HepG2 (cell line): ENCODE measurements around the gene ATP13A3. TPM values are rescaled to one million over a fixed set of nuclear protein-coding genes. Genes with fewer than 3 reads are reported as not detected.

Experiments
- ATAC-seq: fragments of 200-7000 bp; cut with Tn5 transposase; 3 replicates; pipeline ENCODE4 v1.9.1; 2020; ENCODE audit warnings: mild to moderate bottlenecking, moderate library complexity
- BruUV-seq: library from RNA; stranded (reverse); fragments of 400-500 nt; replicated peaks from 2 replicates; lab custom pipeline; 2021; lab: Mats Ljungman, UMichigan
- CTCF ChIA-PET: fragments of 300-600 bp; formaldehyde crosslinking; extraction: SDS; loops from one replicate; lab custom pipeline; 2021; ENCODE audit warnings: low total read pairs, inconsistent platforms, low intra/inter-chr PET ratio; lab: Yijun Ruan, JAX
- POLR2A ChIA-PET: fragments of 350-600 bp; sonication (Branson Sonifier 250); formaldehyde crosslinking; loops from one replicate; lab custom pipeline; 2020; ENCODE audit warnings: antibody characterized with exemption, inconsistent platforms; lab: Yijun Ruan, JAX
- DNase-seq: peaks from one replicate; pipeline ENCODE4 v3.0.0-alpha.2; 2015; ENCODE audit warnings: low spot score
- FAIRE-seq: peaks from 3 replicates; lab custom pipeline; 2011; peaks lifted over from hg19 to GRCh38; lab: Jason Lieb, UNC
- H2AFZ ChIP-seq: one replicate; pipeline ENCODE4 v1.6.1; 2011; ENCODE audit warnings: low read length, inconsistent platforms
- H3K27ac ChIP-seq: fragments of 300-600 bp; 3 replicates; pipeline ENCODE4 v1.8.0; 2011; ENCODE audit warnings: mixed run types, mild to moderate bottlenecking, mixed read lengths, low read length, inconsistent platforms; ENCODE audit not compliant: insufficient read depth; ENCODE audit errors: extremely low read length
- H3K27me3 ChIP-seq, 2 experiments: fragments of 200-600 bp in 1 of 2; 2 replicates in 1 of 2; 3 replicates in 1 of 2; pipeline versions ENCODE4 v1.6.0 to v1.8.0; 2011; ENCODE audit warnings: low read length in 2 of 2, mild to moderate bottlenecking in 2 of 2, moderate library complexity in 2 of 2, inconsistent platforms in 1 of 2; ENCODE audit not compliant: insufficient read depth in 2 of 2, control insufficient read depth in 1 of 2
- H3K36me3 ChIP-seq, 2 experiments: fragments of 200-600 bp in 1 of 2; replicated peaks in 1 of 2; 2 replicates in 1 of 2; 3 replicates in 1 of 2; pipeline versions ENCODE4 v1.5.1 to v1.8.0; 2011; ENCODE audit warnings: low read length in 2 of 2, inconsistent platforms in 1 of 2; ENCODE audit not compliant: insufficient read depth in 2 of 2, control insufficient read depth in 1 of 2
- H3K4me1 ChIP-seq: 2 replicates; pipeline ENCODE4 v1.5.1; 2012; ENCODE audit warnings: low read length, inconsistent platforms; ENCODE audit not compliant: insufficient read depth
- H3K4me2 ChIP-seq: 2 replicates; pipeline ENCODE4 v1.6.0; 2011; ENCODE audit warnings: low read depth, low read length, inconsistent platforms
- H3K4me3 ChIP-seq, 3 experiments: fragments of 200-600 bp in 1 of 3; sonication (generic), shearing (Covaris generic) in 1 of 3; replicated peaks in 1 of 3; 2 replicates each; pipeline ENCODE4 v1.5.1; 2011 to 2016; ENCODE audit warnings: low read length in 3 of 3, inconsistent platforms in 2 of 3, low read depth in 2 of 3, mild to moderate bottlenecking in 2 of 3, control low read depth in 1 of 3, mixed read lengths in 1 of 3; ENCODE audit not compliant: insufficient read depth in 1 of 3
- H3K79me2 ChIP-seq: one replicate; pipeline ENCODE4 v1.6.1; 2011; ENCODE audit warnings: low read length, inconsistent platforms; ENCODE audit not compliant: insufficient read depth
- H3K9ac ChIP-seq: 2 replicates; pipeline ENCODE4 v1.6.0; 2011; ENCODE audit warnings: mild to moderate bottlenecking, low read depth, low read length, inconsistent platforms; ENCODE audit not compliant: insufficient read depth
- H3K9me3 ChIP-seq: 2 replicates; pipeline ENCODE4 v1.5.1; 2012; ENCODE audit warnings: mild to moderate bottlenecking, low read length
- H4K20me1 ChIP-seq: 2 replicates; pipeline ENCODE4 v1.6.0; 2011; ENCODE audit warnings: inconsistent platforms, mild to moderate bottlenecking, low read length, moderate library complexity; ENCODE audit not compliant: insufficient read depth
- ARID3A ChIP-seq: IDR thresholded peaks from 2 replicates; pipeline ENCODE4 v1.6.1; 2012; ENCODE audit warnings: low read depth, low read length, improper control_type of control experiment
- CREB3 ChIP-seq: sonication (generic); formaldehyde crosslinking; IDR thresholded peaks from 2 replicates; pipeline ENCODE4 v1.5.0; 2020; ENCODE audit warnings: missing genetic modification reagents
- CTCF ChIP-seq: sonication (generic); formaldehyde crosslinking; IDR thresholded peaks from 2 replicates; pipeline ENCODE4 v1.5.0; 2020; ENCODE audit warnings: mild to moderate bottlenecking, missing genetic modification reagents, moderate library complexity
- KLF16 ChIP-seq, 2 experiments: sonication (generic) in 1 of 2; formaldehyde crosslinking in 1 of 2; IDR thresholded peaks; 2 replicates each; pipeline versions ENCODE4 v1.6.1 to v1.8.0; 2016 to 2023; ENCODE audit warnings: missing genetic modification reagents in 2 of 2, missing compliant biosample characterization in 1 of 2
- MIER3 ChIP-seq: IDR thresholded peaks from 2 replicates; pipeline ENCODE4 v1.6.1; 2016; ENCODE audit warnings: missing compliant biosample characterization, borderline replicate concordance
- PLSCR1 ChIP-seq: sonication (generic); formaldehyde crosslinking; IDR thresholded peaks from 2 replicates; pipeline ENCODE4 v1.5.0; 2020; ENCODE audit warnings: missing genetic modification reagents, mild to moderate bottlenecking, borderline replicate concordance
- RAD21 ChIP-seq: fragments of 450-650 bp; formaldehyde crosslinking; IDR thresholded peaks from 2 replicates; pipeline ENCODE4 v1.5.0; 2020; ENCODE audit warnings: mild to moderate bottlenecking
- SMC3 ChIP-seq: IDR thresholded peaks from 2 replicates; pipeline ENCODE4 v1.6.1; 2011; ENCODE audit warnings: low read length, improper control_type of control experiment
- STAG1 ChIP-seq: sonication (generic); formaldehyde crosslinking; IDR thresholded peaks from 2 replicates; pipeline ENCODE4 v1.4.0; 2020; ENCODE audit warnings: missing genetic modification reagents
- ZBED4 ChIP-seq: sonication (generic); formaldehyde crosslinking; IDR thresholded peaks from 2 replicates; pipeline ENCODE4 v1.4.0; 2020; ENCODE audit warnings: missing genetic modification reagents, borderline replicate concordance
- ZNF747 ChIP-seq: sonication (generic); formaldehyde crosslinking; IDR thresholded peaks from 2 replicates; pipeline ENCODE4 v1.8.1; 2023; ENCODE audit warnings: missing genetic modification reagents, mild to moderate bottlenecking, borderline replicate concordance
- WGBS: methylation state at CpG from one replicate; pipeline ENCODE4 v1.1.6; 2017; ENCODE audit warnings: low lambda C conversion rate; 5-methylcytosine and 5-hydroxymethylcytosine counted together
- in situ Hi-C: cut with HindIII; loops from 2 replicates; pipeline ENCODE4 v1.10.0; 2017; ENCODE audit warnings: low pct_unique_long_range_greater_than_20kb; ENCODE audit not compliant: extremely low pct_ligation_motif_present
- intact Hi-C: fragments of 100-400 bp; cut with micrococcal nuclease; formaldehyde crosslinking; loops from one replicate; pipeline ENCODE4 v1.10.0; 2022; ENCODE audit not compliant: unreplicated experiment
- polyA plus RNA-seq, 8 experiments: library from polyadenylated mRNA; depleted of rRNA in 3 of 8; stranded (reverse) in 7 of 8; unstranded in 1 of 8; fragments of >200 nt; fragmentation: Illumina TruSeq in 4 of 8; extraction: Trizol in 4 of 8; gene quantifications; 2 replicates each; pipeline versions ENCODE4 v1.2.1 to v1.2.3, GENCODE V29; 2011 to 2016; ENCODE audit warnings: low read depth in 4 of 8, missing spikeins in 1 of 8, mixed read lengths in 1 of 8; ENCODE audit not compliant: insufficient read depth in 1 of 8
- total RNA-seq, 5 experiments: library from RNA; depleted of rRNA; stranded (reverse); fragments of >200 nt; fragmentation: Illumina TruSeq; extraction: Trizol; gene quantifications; 2 replicates each; pipeline ENCODE4 v1.2.3, GENCODE V29; 2016; ENCODE audit warnings: low read depth in 1 of 5

The ATP13A3 gene
- total and polyA plus RNA-seq, 2 of the 13 experiments (the other 11 are each of a cell fraction or from before 2014, with no cell fraction given), result 44.9 to 80.8 TPM

GRCh38 chr3:194404365-194405140 lies 82.2 kb downstream of the ATP13A3 start:
- no peak overlapping the region for H3K27ac ChIP-seq
- H2AFZ ChIP-seq, result no peak overlapping the region
- in situ Hi-C loops, result loop anchor here (5.0 kb wide), 1 partner anchor 72 kb away; no protein-coding TSS in a partner anchor
- ChIA-PET CTCF (interaction anchor here (1.9 to 4.2 kb wide), 2 partner anchors 60 to 71 kb away, joined by 6 to 42 read pairs; no protein-coding TSS in a partner anchor), POLR2A (no interaction called here)
- H3K36me3 ChIP-seq, result peaks cover 2 to 30% of the 10 kb centered on the region in 2 experiments; a peak in 3 of 5 replicates
- H3K4me1 ChIP-seq, result peaks cover 16% of the 10 kb centered on the region; the same call in 1 of the 2 replicates
- no peak overlapping the region for H3K4me3 ChIP-seq
- no peak overlapping the region for H3K9ac ChIP-seq
- FAIRE-seq, result peak; percentile 40
- no peaks in the 10 kb centered on the region for H3K9me3 ChIP-seq
- no peak for ATAC-seq
- WGBS, result 64% methylated on average over 10 of the region's 10 CpGs
- no peak overlapping the region for H3K4me2 ChIP-seq
- H4K20me1 ChIP-seq, result no peaks in the 10 kb centered on the region
- no peaks in the 10 kb centered on the region for H3K27me3 ChIP-seq
- intact Hi-C loops, result loop anchor here (1.0 to 2.0 kb wide), 3 partner anchors 36 to 71 kb away; partner anchors contain the start of gene LRRC15
- peak; percentile 52 for DNase-seq
- no peaks in the 10 kb centered on the region for H3K79me2 ChIP-seq
- TF ChIP-seq ZNF747, result no peak
- no peak for TF ChIP-seq PLSCR1 (CRISPR knock-in tag)
- no peak for TF ChIP-seq MIER3 (CRISPR knock-in tag)
- no peak for TF ChIP-seq ZBED4 (CRISPR knock-in tag)
- TF ChIP-seq KLF16 (CRISPR knock-in tag; IDR thresholded peaks at IDR 0.05), result no peak
- peak; percentile 65 for TF ChIP-seq CTCF (CRISPR knock-in tag)
- TF ChIP-seq SMC3, result peak; percentile 63
- TF ChIP-seq STAG1 (CRISPR knock-in tag), result peak; percentile 71
- TF ChIP-seq CREB3, result no peak
- TF ChIP-seq RAD21, result peak; percentile 46; the same call in 1 of the 2 replicates
- TF ChIP-seq ARID3A, result peak; percentile 84
- TSS peak; percentile 25 for BruUV-seq
